HepG2 (cell line): ENCODE data around the gene PLEKHG2. TPM values are rescaled to one million over a fixed set of nuclear protein-coding genes. Genes with fewer than 3 reads are reported as not detected.

Source experiments
- ARHGAP35 ChIP-seq: sonication (generic); formaldehyde crosslinking; IDR thresholded peaks from 2 replicates; pipeline ENCODE4 v1.9.0; 2022; ENCODE audit warnings: mild to moderate bottlenecking, inconsistent platforms, moderate library complexity, missing genetic modification reagents, borderline replicate concordance
- BCL6 ChIP-seq: IDR thresholded peaks from 2 replicates; pipeline ENCODE4 v1.6.1; 2016; ENCODE audit warnings: missing genetic modification reagents, missing compliant biosample characterization
- GMEB1 ChIP-seq: sonication (generic); formaldehyde crosslinking; IDR thresholded peaks from 2 replicates; pipeline ENCODE4 v1.5.1; 2020; ENCODE audit warnings: missing genetic modification reagents, mild to moderate bottlenecking, borderline replicate concordance
- HBP1 ChIP-seq: IDR thresholded peaks from 2 replicates; pipeline ENCODE4 v1.6.1; 2016; ENCODE audit warnings: low read depth, control low read depth
- KLF13 ChIP-seq: sonication (generic); formaldehyde crosslinking; IDR thresholded peaks from 2 replicates; pipeline ENCODE4 v1.4.0; 2020; ENCODE audit warnings: mild to moderate bottlenecking, missing genetic modification reagents
- PRDM15 ChIP-seq: sonication (generic); formaldehyde crosslinking; IDR thresholded peaks from 2 replicates; pipeline ENCODE4 v1.4.0; 2020; ENCODE audit warnings: missing genetic modification reagents
- RCOR2 ChIP-seq: IDR thresholded peaks from 2 replicates; pipeline ENCODE4 v1.6.1; 2016; ENCODE audit warnings: missing biosample characterization, missing genetic modification reagents
- SP1 ChIP-seq, 2 experiments: fragments of 450-650 bp in 1 of 2; sonication (generic) in 1 of 2; formaldehyde crosslinking in 1 of 2; IDR thresholded peaks; 2 replicates each; pipeline versions ENCODE4 v1.4.0 to v1.6.1; 2016 to 2020; ENCODE audit warnings: missing genetic modification reagents in 1 of 2
- SRSF4 ChIP-seq: fragments of 200-400 bp; formaldehyde crosslinking; IDR thresholded peaks from one replicate; pipeline ENCODE4 v1.6.1; 2018; ENCODE audit warnings: mild to moderate bottlenecking, low read depth, low read length, moderate library complexity; ENCODE audit not compliant: poor library complexity, severe bottlenecking
- THYN1 ChIP-seq: sonication (generic); formaldehyde crosslinking; IDR thresholded peaks from 2 replicates; pipeline ENCODE4 v1.8.1; 2023; ENCODE audit warnings: low read depth, mild to moderate bottlenecking, moderate library complexity, missing genetic modification reagents, borderline replicate concordance
- ZFP36L1 ChIP-seq: sonication (generic); formaldehyde crosslinking; IDR thresholded peaks from 2 replicates; pipeline ENCODE4 v1.8.0; 2022; ENCODE audit warnings: mild to moderate bottlenecking, missing genetic modification reagents, moderate library complexity
- ZFYVE20 ChIP-seq: sonication (generic); formaldehyde crosslinking; IDR thresholded peaks from 2 replicates; pipeline ENCODE4 v1.8.0; 2023; ENCODE audit warnings: low read depth, mild to moderate bottlenecking, moderate library complexity, missing genetic modification reagents, borderline replicate concordance
- polyA plus RNA-seq, 8 experiments: library from polyadenylated mRNA; depleted of rRNA in 3 of 8; stranded (reverse) in 7 of 8; unstranded in 1 of 8; fragments of >200 nt; fragmentation: Illumina TruSeq in 4 of 8; extraction: Trizol in 4 of 8; gene quantifications; 2 replicates each; pipeline versions ENCODE4 v1.2.1 to v1.2.3, GENCODE V29; 2011 to 2016; ENCODE audit warnings: low read depth in 4 of 8, missing spikeins in 1 of 8, mixed read lengths in 1 of 8; ENCODE audit not compliant: insufficient read depth in 1 of 8
- total RNA-seq, 5 experiments: library from RNA; depleted of rRNA; stranded (reverse); fragments of >200 nt; fragmentation: Illumina TruSeq; extraction: Trizol; gene quantifications; 2 replicates each; pipeline ENCODE4 v1.2.3, GENCODE V29; 2016; ENCODE audit warnings: low read depth in 1 of 5
- TF ChIP-seq, protein P1 (sequence below): sonication (generic); formaldehyde crosslinking; IDR thresholded peaks from 2 replicates; pipeline ENCODE4 v1.4.0; 2020; ENCODE audit warnings: missing genetic modification reagents
- TF ChIP-seq, protein P2 (sequence below): sonication (generic); formaldehyde crosslinking; IDR thresholded peaks from 2 replicates; pipeline ENCODE4 v1.8.1; 2023; ENCODE audit warnings: mild to moderate bottlenecking, missing genetic modification reagents, borderline replicate concordance
- TF ChIP-seq, protein P3 (sequence below): sonication (generic); formaldehyde crosslinking; IDR thresholded peaks from 2 replicates; pipeline ENCODE4 v1.4.0; 2020; ENCODE audit warnings: missing genetic modification reagents, mild to moderate bottlenecking, borderline replicate concordance

The PLEKHG2 gene
- total and polyA plus RNA-seq, 2 of the 13 experiments (the other 11 are each of a cell fraction or from before 2014, with no cell fraction given): 3.6 to 6.8 TPM

GRCh38 chr19:39445196-39446111 lies 33.0 kb downstream of the PLEKHG2 start, which contains the start of gene SUPT5H (continued):
- TF ChIP-seq HBP1 (CRISPR knock-in tag) (peak; percentile 67; the same call in 1 of the 2 replicates), ARHGAP35 (no peak), PRDM15 (CRISPR knock-in tag) (no peak), BCL6 (peak; percentile 65), ZFYVE20 (CRISPR knock-in tag) (no peak), GMEB1 (CRISPR knock-in tag) (peak; percentile 85), SP1 (IDR thresholded peaks at IDR 0.05) (peak; percentile 90), SP1 (CRISPR knock-in tag; IDR thresholded peaks at IDR 0.05) (peak; percentile 52; the same call in 1 of the 2 replicates), KLF13 (CRISPR knock-in tag) (no peak), ZFP36L1 (CRISPR knock-in tag) (no peak; the same call in 1 of the 2 replicates), RCOR2 (CRISPR knock-in tag) (no peak), THYN1 (no peak), SRSF4 (no peak)
- TF ChIP-seq, protein P1, sequence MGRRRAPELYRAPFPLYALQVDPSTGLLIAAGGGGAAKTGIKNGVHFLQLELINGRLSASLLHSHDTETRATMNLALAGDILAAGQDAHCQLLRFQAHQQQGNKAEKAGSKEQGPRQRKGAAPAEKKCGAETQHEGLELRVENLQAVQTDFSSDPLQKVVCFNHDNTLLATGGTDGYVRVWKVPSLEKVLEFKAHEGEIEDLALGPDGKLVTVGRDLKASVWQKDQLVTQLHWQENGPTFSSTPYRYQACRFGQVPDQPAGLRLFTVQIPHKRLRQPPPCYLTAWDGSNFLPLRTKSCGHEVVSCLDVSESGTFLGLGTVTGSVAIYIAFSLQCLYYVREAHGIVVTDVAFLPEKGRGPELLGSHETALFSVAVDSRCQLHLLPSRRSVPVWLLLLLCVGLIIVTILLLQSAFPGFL: no peak
- TF ChIP-seq, protein P2, sequence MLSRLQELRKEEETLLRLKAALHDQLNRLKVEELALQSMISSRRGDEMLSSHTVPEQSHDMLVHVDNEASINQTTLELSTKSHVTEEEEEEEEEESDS (CRISPR knock-in tag): no peak
- TF ChIP-seq, protein P3, sequence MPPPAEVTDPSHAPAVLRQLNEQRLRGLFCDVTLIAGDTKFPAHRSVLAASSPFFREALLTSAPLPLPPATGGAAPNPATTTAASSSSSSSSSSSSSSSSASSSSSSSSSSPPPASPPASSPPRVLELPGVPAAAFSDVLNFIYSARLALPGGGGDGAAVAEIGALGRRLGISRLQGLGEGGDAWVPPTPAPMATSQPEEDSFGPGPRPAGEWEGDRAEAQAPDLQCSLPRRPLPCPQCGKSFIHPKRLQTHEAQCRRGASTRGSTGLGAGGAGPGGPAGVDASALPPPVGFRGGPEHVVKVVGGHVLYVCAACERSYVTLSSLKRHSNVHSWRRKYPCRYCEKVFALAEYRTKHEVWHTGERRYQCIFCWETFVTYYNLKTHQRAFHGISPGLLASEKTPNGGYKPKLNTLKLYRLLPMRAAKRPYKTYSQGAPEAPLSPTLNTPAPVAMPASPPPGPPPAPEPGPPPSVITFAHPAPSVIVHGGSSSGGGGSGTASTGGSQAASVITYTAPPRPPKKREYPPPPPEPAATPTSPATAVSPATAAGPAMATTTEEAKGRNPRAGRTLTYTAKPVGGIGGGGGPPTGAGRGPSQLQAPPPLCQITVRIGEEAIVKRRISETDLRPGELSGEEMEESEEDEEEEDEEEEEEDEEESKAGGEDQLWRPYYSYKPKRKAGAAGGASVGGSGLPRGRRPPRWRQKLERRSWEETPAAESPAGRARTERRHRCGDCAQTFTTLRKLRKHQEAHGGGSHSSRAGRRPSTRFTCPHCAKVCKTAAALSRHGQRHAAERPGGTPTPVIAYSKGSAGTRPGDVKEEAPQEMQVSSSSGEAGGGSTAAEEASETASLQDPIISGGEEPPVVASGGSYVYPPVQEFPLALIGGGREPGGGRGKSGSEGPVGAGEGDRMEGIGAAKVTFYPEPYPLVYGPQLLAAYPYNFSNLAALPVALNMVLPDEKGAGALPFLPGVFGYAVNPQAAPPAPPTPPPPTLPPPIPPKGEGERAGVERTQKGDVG: peak; percentile 77; the same call in 1 of the 2 replicates
